ENCODE measurements around the gene FSTL4.
"Not testable (repeated sequence)": the region's sequence is repeated elsewhere in the genome, so short reads cannot be mapped to it uniquely, and the experiment has no call there.

FSTL4 gene

GRCh38 chr5:133546500-133546899 lies 65.8 kb downstream of the FSTL4 start:
- no peak for DNase-seq

- no peak for DNase-seq
These were observed 68.0 kb downstream of the FSTL4 start for GRCh38 chr5:133544346-133544745.

DNA sequence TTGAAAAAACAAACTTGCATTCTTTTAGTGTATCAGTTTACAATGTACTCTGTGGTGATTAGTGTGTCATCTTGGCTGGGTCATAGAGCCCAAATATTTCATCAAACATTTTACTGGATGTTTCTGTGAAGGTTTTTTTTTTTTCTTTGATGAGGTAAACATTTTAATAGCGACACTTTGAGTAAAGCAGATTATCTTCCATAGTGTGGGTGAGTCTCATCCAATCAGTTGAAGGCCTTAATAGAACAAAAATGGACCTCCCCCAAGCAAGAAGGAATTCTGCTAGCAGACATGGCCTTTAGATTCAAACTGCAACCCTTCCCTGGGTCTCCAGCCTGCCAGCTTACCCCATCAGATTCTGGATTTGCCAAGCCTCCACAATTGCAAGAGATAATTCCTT lies 72.5 kb downstream of the FSTL4 start:
- DNase-seq, result no peak

- DNase-seq, result no peak
These were observed 73.6 kb downstream of the FSTL4 start for GRCh38 chr5:133538718-133539117.

DNA sequence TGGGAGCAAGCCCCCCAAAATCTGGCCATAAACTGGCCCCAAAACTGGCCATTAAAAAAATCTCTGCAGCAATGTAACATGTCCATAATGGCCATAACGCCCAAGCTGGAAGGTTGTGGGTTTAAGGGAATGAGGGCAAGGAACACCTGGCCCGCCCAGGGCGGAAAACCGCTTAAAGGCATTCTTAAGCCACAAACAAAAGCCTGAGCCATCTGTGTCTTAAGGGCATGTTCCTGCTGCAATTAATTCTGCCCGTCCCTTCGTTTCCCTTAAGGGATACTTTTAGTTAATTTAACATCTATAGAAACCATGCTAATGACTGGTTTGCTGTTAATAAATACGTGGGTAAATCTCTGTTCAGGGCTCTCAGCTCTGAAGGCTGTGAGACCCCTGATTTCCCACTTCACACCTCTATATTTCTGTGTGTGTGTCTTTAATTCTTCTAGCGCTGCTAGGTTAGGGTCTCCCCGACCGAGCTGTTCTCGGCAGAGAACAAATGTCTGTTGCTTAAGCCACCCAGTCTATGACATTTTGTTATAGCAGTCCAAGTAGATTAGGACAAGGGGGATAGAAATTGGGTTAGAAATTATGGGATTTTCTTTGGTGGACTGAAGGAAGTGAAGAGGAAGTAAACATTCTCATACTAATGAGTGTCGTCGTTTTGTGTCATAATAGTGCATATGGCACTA lies 77.0 kb downstream of the FSTL4 start:
- not testable (repeated sequence) for DNase-seq

- DNase-seq, result no peak
These were observed 77.8 kb downstream of the FSTL4 start for GRCh38 chr5:133534566-133534965.

DNA sequence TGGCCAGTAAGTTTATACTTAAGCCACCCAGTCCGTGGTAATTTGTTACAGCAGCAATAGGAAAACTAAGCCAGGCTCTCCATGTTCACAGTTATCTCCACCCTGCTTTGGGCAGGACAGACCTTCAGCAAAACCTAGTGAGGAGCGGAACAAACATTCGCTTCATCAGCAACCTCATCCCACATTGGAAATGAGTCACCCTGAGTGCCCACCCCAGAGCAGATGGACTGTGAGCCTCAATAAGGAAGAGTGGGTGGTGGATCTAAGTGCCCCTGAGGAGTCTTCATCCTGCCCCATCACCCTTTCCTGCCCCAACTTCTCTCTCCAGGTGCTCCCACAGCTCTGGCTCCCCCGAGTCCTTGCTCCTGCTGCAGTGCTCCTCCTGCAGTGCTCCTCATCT lies 78.8 kb downstream of the FSTL4 start:
- DNase-seq, result no peak

- no peak for DNase-seq
These were observed 80.7 kb downstream of the FSTL4 start for GRCh38 chr5:133531594-133531993.

DNA sequence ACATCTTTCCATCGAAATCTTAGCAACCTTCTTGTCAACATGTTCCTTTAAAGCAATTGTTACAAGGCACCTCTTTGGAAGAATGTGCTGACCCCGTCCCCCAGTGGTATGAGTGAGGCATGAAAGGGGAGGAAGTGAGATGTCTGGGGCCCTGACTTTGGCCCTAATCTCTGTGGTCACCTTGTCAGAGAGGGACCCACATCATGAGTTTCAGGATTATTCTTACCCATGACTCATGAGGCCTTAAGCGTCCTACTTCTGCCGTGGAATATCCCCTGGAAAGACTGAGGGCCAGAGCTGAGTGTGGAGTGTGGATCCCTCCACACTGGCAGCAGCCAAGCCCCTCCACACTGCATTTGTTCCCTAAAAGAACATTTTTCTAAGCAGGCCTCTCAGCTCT lies 81.2 kb downstream of the FSTL4 start:
- no peak for DNase-seq

DNA sequence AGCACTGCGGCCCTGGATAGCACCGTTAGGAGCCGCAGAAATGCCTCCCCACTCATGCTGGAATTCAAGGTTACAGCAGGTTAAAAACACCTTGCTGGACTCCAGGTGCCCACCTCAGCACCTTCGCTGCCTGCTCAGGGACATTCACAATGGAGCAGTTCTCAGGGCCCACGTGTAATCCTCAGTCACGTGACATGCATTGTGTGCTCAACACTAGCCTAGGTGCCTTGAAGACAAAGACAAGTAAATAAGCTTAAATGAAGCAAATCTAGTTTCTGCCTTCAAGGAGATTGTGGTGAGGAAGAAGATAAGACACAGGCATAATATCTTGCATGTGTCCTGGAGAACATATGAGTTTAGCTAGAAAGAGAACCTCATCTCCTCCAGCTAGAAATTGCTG lies 82.1 kb downstream of the FSTL4 start:
- no peak for DNase-seq

GRCh38 chr5:133528841-133529240 lies 83.5 kb downstream of the FSTL4 start:
- no peak for DNase-seq

DNA sequence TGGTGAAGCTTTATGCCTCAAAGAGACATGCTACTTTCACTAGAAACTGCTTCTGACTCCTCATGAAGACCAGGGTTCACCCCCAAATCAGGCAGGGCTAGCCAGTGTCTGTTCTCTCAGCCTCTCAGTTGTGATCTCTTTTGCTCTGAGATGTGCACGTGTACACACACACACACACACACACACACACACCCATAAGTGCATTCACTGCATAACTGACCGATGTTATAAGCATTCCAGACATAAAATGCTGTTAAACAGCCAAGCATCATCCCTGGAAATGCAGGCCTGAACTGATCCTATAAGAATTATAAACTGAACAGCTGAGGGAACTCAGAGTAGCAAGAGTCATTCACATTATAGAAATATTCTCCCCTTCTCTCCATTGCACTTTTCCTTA lies 85.0 kb downstream of the FSTL4 start:
- DNase-seq, result no peak

DNA sequence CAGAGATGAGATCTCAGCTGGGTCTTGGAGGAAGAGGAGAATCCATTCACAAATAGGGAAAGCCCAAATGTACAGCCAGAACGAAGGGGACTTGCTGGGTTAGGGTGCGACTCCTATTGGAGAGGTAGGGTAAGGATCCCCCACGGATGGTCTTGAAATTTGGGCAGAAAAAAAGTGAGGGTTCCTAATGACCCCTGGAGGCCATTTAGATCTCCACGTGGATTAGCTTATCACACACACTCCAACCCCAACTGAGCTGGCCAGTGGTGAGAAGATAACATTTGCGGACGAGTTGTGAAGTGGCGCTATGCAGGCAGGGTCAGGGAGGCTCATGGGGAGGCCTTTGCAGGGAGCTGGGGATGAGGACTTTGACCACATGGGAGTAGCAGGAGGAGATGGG lies 86.0 kb downstream of the FSTL4 start:
- no peak for DNase-seq

DNA sequence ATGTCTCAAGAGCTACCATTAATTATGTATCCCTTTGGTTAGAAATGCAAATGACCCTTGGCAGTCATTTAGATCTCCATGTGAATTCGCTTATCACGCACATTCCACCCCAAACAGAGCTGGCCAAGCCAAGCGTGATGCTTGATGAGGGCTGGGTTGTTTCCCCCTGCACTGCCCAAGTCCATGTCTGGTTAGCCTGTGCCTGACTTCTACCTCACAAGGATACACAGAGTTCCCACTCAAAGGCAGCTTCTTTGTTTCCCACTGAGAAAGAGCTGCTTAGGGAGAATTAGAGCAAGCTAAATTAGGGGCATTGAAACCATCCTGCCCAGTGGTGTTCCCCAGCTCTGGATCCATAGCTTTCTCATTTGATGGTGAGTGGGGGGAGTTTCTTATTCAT lies 87.2 kb downstream of the FSTL4 start:
- DNase-seq, result no peak

GRCh38 chr5:133524666-133525065 lies 87.7 kb downstream of the FSTL4 start:
- DNase-seq, result no peak

GRCh38 chr5:133523961-133524586 lies 88.3 kb downstream of the FSTL4 start:
- DNase-seq, result no peak

- DNase-seq, result no peak
These were observed 89.2 kb downstream of the FSTL4 start for GRCh38 chr5:133523013-133523658.

DNA sequence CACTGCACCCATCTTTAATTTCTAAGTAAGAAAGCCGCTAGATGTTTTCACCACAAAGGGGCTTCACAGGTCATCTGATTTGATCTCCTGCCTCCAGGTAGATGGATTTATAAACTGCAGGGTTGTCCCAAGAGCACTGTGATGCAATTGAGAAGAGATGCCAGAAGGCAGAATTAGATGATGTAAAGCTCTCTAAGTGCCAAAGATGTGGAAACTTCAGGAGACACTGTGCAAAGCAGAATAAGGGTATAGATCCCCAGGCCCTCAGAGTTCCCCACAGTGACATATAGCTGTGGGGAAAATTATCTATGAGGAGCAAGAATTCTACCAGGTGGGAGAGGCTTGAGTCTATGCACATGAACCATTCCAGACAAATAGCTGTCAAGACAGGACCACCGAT lies 90.5 kb downstream of the FSTL4 start:
- no peak for DNase-seq

DNA sequence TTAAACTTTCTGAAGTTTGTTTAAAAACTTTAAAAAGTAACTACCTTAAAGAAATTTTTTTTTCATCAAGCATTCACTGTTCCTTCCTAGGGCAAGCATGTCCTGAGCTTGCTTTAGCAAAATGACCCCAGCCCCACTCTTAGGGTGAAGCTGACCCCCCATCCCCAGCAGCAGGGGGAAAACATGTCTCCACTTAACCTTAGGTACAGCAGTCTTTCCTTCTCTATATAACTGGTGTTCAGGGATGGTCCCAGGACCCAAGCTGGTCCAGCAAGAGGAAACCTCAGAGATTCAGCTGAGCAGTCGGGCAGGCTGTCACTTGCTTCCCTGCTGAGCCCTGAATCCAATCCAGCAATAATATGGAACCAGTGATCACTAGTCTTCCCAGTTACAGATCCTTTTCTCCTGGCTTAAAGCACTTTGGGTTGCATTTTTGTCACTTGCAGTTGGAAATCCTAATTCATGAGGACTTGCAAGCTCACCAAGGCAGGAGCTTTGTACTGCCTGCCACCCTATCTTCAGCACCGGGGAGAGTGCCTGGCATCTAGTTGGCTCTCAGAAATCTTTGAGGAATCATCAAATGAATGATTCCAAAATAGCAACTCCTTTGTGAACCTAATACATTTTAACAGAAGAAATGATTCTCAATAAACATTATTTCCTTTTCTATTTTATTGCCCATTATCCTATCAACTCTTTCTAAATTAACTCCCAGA lies 91.2 kb downstream of the FSTL4 start:
- no peak for DNase-seq

DNA sequence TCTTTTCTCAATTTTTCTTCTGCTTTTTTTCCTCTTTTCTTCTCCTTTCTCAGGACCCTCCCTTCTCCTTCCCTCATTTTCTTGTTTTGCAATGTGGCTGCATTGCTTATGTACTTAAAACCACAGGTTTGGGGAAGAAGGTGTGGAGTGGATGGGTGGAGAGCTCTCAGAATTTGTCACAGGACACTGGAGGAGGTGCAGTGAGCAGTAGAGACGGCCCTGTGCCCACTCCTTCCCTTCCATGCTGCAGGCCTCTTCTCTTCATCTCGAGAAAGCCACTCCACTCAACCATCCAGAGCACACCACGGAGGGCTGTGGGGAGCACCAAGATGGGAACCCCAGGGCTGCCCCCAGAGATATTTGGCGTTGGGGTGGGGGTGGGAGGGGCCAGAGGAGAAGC lies 92.3 kb downstream of the FSTL4 start:
- no peak for DNase-seq

DNA sequence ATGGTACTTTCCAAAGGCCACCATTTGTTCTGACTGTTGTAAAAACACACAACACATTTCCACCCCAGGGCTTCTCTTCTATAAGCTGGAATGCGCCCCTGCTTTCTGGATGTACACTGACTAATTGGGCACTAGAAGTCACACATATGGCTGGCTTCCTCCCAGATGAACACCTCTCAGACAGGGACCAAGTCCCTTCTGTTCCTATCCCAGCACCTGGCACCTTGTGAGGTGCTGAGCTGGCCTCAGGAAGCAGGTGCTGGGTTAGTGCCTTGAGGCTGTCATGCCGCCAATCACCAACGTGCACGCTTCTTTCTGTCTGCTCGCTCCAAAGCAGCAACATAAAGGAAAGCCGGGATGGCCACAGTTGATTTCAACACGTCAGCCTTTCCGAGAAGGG lies 93.2 kb downstream of the FSTL4 start:
- DNase-seq, result no peak

GRCh38 chr5:133514456-133514855 lies 97.9 kb downstream of the FSTL4 start:
- no peak for DNase-seq

GRCh38 chr5:133512896-133513295 lies 99.4 kb downstream of the FSTL4 start:
- no peak for DNase-seq
